Body of pancreas (tissue), 4 donors: Measurements from ENCODE around the gene ADRM1.

Experiments
- CTCF ChIP-seq, 7 experiments: fragments of 450-650 bp in 4 of 7; fragments of 200-600 bp in 3 of 7; sonication (generic) in 3 of 7; IDR thresholded peaks; one replicate each; pipeline ENCODE4 v1.5.1; 2016 to 2019; ENCODE audit warnings: antibody characterized with exemption in 7 of 7
- POLR2A ChIP-seq, 3 donors: fragments of 450-650 bp; IDR thresholded peaks; one replicate each; pipeline ENCODE4 v1.6.1; 2016; ENCODE audit warnings: antibody characterized with exemption in 3 of 3, mild to moderate bottlenecking in 2 of 3

- TF ChIP-seq CTCF (IDR thresholded peaks at IDR 0.05) (no peak), POLR2A (IDR thresholded peaks at IDR 0.05) (no peak)
Observed at GRCh38 chr20:62331347-62331746, 28.6 kb downstream of the ADRM1 start.
